Vagina (tissue), 2 donors: ENCODE measurements around the gene ASS1. TPM values are rescaled to one million over a fixed set of nuclear protein-coding genes. Genes with fewer than 3 reads are reported as not detected.

Experiments used
- DNase-seq, 2 donors: peaks; one replicate each; pipeline ENCODE4 v3.0.0-alpha.2; 2017; ENCODE audit errors: extremely low spot score in 2 of 2
- H3K27ac ChIP-seq: fragments of 200-600 bp; sonication (generic); one replicate; pipeline ENCODE4 v1.5.1; 2019
- H3K27me3 ChIP-seq: fragments of 200-600 bp; sonication (generic); one replicate; pipeline ENCODE4 v1.5.1; 2019
- H3K36me3 ChIP-seq, 2 donors: fragments of 200-600 bp; sonication (generic); one replicate each; pipeline ENCODE4 v1.5.1; 2017 to 2019
- H3K4me1 ChIP-seq: fragments of 200-600 bp; sonication (generic); one replicate; pipeline ENCODE4 v1.5.1; 2019
- H3K4me3 ChIP-seq, 2 donors: fragments of 200-600 bp; sonication (generic); 1 replicate in 1 of 2; 2 replicates in 1 of 2; pipeline ENCODE4 v1.5.1; 2016 to 2019
- H3K9me3 ChIP-seq: fragments of 200-600 bp; sonication (generic); one replicate; pipeline ENCODE4 v1.5.1; 2019
- POLR2A ChIP-seq, 2 donors: fragments of 450-650 bp; IDR thresholded peaks; one replicate each; pipeline ENCODE4 v1.6.1; 2017; ENCODE audit warnings: antibody characterized with exemption in 2 of 2, mild to moderate bottlenecking in 2 of 2, moderate library complexity in 2 of 2
- POLR2AphosphoS5 ChIP-seq, 2 donors: sonication (generic); formaldehyde crosslinking; IDR thresholded peaks; one replicate each; pipeline ENCODE4 v1.9.0; 2017; ENCODE audit warnings: antibody characterized with exemption in 2 of 2, mild to moderate bottlenecking in 2 of 2, low read depth in 1 of 2; ENCODE audit not compliant: insufficient read depth in 1 of 2
- intact Hi-C: fragments of 100-400 bp; cut with DNase I; formaldehyde crosslinking; loops from one replicate; pipeline ENCODE4 v1.15.1; 2023
- total RNA-seq: library from RNA; depleted of rRNA; stranded (reverse); fragments of >200 nt; gene quantifications from one replicate; pipeline ENCODE4 v1.2.3, GENCODE V29; 2016
- TF ChIP-seq, protein P1 (sequence below), 3 experiments: fragments of 450-650 bp in 2 of 3; fragments of 200-600 bp in 1 of 3; sonication (generic) in 1 of 3; IDR thresholded peaks; one replicate each; pipeline ENCODE4 v1.5.1; 2017 to 2019; ENCODE audit warnings: antibody characterized with exemption in 3 of 3, mild to moderate bottlenecking in 2 of 3, moderate library complexity in 2 of 3

The ASS1 gene
- total RNA-seq, 1 donor from 2014 or later = 84.0 TPM

DNA sequence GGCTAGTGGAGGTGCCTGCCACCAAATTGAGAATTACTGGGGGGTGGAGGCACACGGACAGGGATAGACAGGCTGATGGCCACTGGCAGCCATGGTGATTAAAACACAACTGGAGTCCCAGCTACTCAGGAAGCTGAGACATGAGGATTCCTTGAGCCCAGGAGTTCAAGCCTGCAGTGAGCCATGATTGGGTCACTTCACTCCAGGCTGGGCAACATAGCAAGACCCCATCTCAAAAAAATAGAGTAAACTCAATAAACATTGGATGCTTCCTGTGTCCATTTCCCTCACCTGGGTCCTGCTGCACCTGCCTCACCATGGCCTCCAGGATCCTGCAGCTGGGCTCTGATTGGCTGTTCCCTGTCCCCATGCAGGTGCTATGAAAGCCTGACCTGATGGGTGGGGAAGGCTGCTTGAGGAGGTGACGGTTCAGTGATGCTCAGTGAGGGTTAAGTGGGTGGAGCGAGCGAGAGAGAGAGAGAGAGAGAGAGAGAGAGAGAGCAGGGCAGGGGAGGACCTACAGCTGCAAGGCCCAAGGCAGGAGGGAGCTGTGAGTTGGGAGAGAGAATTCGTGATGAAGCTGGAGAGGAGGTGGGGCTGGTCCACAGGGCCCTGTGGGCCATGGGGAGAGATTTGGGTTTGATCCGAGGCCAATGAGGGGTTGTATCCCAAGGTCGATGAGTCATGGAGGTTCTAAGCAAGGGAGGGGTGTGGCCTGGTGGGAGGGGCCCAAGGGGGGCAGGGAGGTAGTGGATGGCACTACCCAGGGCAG, 97.9 kb downstream of the ASS1 start:
- intact Hi-C loops = no loop called here
- H3K27ac ChIP-seq = no peak overlapping the region
- TF ChIP-seq POLR2AphosphoS5 (IDR thresholded peaks at IDR 0.05; ENCODE audit: insufficient read depth in 1 of 2, low read depth in 1 of 2) (no peak), POLR2A (IDR thresholded peaks at IDR 0.05) (no peak)
- TF ChIP-seq, protein P1, sequence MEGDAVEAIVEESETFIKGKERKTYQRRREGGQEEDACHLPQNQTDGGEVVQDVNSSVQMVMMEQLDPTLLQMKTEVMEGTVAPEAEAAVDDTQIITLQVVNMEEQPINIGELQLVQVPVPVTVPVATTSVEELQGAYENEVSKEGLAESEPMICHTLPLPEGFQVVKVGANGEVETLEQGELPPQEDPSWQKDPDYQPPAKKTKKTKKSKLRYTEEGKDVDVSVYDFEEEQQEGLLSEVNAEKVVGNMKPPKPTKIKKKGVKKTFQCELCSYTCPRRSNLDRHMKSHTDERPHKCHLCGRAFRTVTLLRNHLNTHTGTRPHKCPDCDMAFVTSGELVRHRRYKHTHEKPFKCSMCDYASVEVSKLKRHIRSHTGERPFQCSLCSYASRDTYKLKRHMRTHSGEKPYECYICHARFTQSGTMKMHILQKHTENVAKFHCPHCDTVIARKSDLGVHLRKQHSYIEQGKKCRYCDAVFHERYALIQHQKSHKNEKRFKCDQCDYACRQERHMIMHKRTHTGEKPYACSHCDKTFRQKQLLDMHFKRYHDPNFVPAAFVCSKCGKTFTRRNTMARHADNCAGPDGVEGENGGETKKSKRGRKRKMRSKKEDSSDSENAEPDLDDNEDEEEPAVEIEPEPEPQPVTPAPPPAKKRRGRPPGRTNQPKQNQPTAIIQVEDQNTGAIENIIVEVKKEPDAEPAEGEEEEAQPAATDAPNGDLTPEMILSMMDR (IDR thresholded peaks at IDR 0.05) = no peak
- no peaks in the 10 kb centered on the region for H3K36me3 ChIP-seq
- no peaks in the 10 kb centered on the region for H3K27me3 ChIP-seq
- no peaks in the 10 kb centered on the region for H3K9me3 ChIP-seq
- no peak overlapping the region for H3K4me3 ChIP-seq
- DNase-seq = no peak
- H3K4me1 ChIP-seq = peaks cover 10% of the 10 kb centered on the region

DNA sequence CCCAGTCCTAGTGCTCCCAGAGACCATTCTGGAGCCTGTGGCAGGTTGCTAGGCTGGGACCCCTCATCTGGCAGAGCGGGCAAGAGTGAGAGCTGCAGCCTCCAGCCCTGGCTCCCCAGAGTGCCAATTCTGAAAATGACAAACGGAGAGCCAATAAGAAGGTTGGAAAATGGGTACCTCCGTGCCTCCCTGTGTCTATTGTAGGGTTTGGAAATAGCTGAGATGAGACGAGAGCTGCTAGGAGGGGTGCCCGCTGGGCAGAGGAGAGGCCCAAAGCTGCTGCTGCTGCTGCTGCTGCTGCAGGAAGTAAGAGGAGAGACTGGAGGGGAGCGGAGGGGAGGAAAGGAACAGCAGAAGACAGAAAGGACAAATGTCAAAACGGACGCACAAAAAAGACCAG, 98.6 kb downstream of the ASS1 start:
- Histone ChIP-seq H3K36me3 (no peaks in the 10 kb centered on the region), H3K27me3 (no peaks in the 10 kb centered on the region), H3K4me1 (peaks cover 5% of the 10 kb centered on the region), H3K27ac (no peak overlapping the region), H3K9me3 (no peaks in the 10 kb centered on the region), H3K4me3 (no peak overlapping the region)
- TF ChIP-seq, protein P1 (IDR thresholded peaks at IDR 0.05) = no peak
- TF ChIP-seq POLR2A (IDR thresholded peaks at IDR 0.05) (no peak), POLR2AphosphoS5 (IDR thresholded peaks at IDR 0.05; ENCODE audit: insufficient read depth in 1 of 2, low read depth in 1 of 2) (no peak)
- intact Hi-C loops = no loop called here
- DNase-seq = no peak

DNA sequence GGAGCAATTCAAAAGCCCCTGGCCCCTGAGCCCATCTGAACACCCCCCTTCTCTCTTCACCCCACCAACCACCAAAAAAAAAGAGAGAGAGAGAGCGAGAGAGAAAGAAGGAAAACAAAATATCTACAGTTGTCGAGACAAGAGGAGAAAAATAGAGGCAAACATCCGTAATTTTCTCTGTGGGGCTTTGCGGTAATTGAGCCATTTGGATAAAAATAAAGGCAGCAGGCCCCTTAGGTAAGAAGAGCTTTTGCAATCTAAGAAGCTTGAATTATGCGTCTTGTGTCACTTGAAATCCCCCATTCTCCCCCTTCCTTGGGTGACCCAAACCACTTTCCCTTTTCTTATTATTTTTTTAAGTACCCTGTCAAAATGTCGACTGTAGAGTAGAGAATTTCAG, 99.1 kb downstream of the ASS1 start:
- H3K27me3 ChIP-seq = no peaks in the 10 kb centered on the region
- TF ChIP-seq, protein P1 (IDR thresholded peaks at IDR 0.05) = no peak
- TF ChIP-seq POLR2AphosphoS5 (IDR thresholded peaks at IDR 0.05; ENCODE audit: insufficient read depth in 1 of 2, low read depth in 1 of 2) (no peak), POLR2A (IDR thresholded peaks at IDR 0.05) (no peak)
- intact Hi-C loops = no loop called here

DNA sequence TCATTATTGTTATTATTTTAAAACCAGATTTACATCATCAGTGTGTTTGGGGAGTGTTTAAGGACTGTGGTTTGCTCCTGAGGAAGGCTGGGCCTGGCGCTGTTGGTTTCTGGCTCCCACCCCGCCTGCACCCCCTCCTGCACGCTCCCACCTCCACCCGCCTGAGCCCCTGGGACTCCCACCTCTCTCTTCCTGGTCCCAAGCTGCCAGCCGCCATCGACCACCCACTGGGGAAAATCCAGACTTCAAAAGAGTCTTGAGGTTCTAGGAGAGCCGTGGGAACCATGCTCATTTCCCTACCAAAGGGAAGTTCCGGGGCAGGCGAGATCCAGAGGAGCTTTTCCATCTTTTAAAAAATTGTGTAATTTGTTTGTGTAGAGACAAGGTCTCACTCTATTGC, 99.6 kb downstream of the ASS1 start:
- Histone ChIP-seq H3K27me3 (no peaks in the 10 kb centered on the region), H3K4me3 (no peak overlapping the region), H3K4me1 (peaks cover 4% of the 10 kb centered on the region), H3K9me3 (no peaks in the 10 kb centered on the region), H3K27ac (no peak overlapping the region), H3K36me3 (no peaks in the 10 kb centered on the region)
- no peak for DNase-seq
- TF ChIP-seq, protein P1 (IDR thresholded peaks at IDR 0.05) = no peak
- TF ChIP-seq POLR2A (IDR thresholded peaks at IDR 0.05) = no peak
- TF ChIP-seq POLR2AphosphoS5 (IDR thresholded peaks at IDR 0.05; ENCODE audit: insufficient read depth in 1 of 2, low read depth in 1 of 2) = no peak
- intact Hi-C loops = no loop called here

More for the DNA sequence above, 99.1 kb downstream of the ASS1 start:
- Histone ChIP-seq H3K27ac (no peak overlapping the region), H3K9me3 (no peaks in the 10 kb centered on the region), H3K4me3 (no peak overlapping the region), H3K4me1 (peaks cover 4% of the 10 kb centered on the region), H3K36me3 (no peaks in the 10 kb centered on the region)
- DNase-seq = no peak

DNA sequence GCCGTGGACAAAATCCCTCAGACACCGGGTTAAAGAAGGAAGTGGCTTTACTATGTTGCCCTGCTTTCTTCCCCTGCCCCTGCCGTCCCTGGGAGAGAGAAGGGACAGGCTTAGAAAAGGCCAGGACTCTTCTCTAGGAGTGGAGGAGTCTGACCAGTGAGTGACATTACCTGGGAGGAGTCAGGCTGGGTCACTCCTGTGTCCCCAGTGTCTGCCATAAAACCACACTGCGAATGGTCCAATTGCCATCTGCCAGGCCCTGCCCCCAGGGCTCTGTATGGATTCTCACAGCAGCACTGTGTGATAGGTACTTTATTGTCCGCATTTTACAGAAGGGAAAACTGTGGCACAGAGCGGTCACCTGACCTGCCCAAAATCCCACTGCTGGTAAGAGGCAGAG, 103.3 kb downstream of the ASS1 start:
- H3K4me3 ChIP-seq = no peak overlapping the region
- DNase-seq = no peak
- TF ChIP-seq POLR2AphosphoS5 (IDR thresholded peaks at IDR 0.05; ENCODE audit: insufficient read depth in 1 of 2, low read depth in 1 of 2) (no peak), POLR2A (IDR thresholded peaks at IDR 0.05) (no peak)
- TF ChIP-seq, protein P1 (IDR thresholded peaks at IDR 0.05) = no peak
- no peaks in the 10 kb centered on the region for H3K4me1 ChIP-seq
- H3K9me3 ChIP-seq = no peaks in the 10 kb centered on the region
- intact Hi-C loops = no loop called here
- no peaks in the 10 kb centered on the region for H3K36me3 ChIP-seq
- no peak overlapping the region for H3K27ac ChIP-seq
- no peaks in the 10 kb centered on the region for H3K27me3 ChIP-seq
